KMS-11 (cell line): Measurements from ENCODE around the gene CNGB1.

Experiments used
- H2AFZ ChIP-seq: fragments of 200-600 bp; sonication (generic); 2 replicates; pipeline ENCODE4 v1.6.1; 2016; ENCODE audit warnings: antibody characterized with exemption, mixed run types, low read depth
- H3K27ac ChIP-seq: fragments of 200-600 bp; sonication (generic); 2 replicates; pipeline ENCODE4 v1.6.1; 2016; ENCODE audit warnings: mild to moderate bottlenecking, mixed run types
- H3K27me3 ChIP-seq: fragments of 200-600 bp; sonication (generic); 2 replicates; pipeline ENCODE4 v1.6.1; 2017; ENCODE audit warnings: mild to moderate bottlenecking, low read depth, mixed run types, moderate library complexity; ENCODE audit not compliant: insufficient read depth
- H3K36me3 ChIP-seq: fragments of 200-600 bp; sonication (generic); 2 replicates; pipeline ENCODE4 v1.6.1; 2017; ENCODE audit warnings: mild to moderate bottlenecking, mixed run types; ENCODE audit not compliant: insufficient read depth
- H3K4me1 ChIP-seq: fragments of 200-600 bp; sonication (generic); 2 replicates; pipeline ENCODE4 v1.6.1; 2016; ENCODE audit warnings: mild to moderate bottlenecking, low read depth, mixed run types; ENCODE audit not compliant: poor library complexity, severe bottlenecking
- H3K4me2 ChIP-seq: fragments of 200-600 bp; sonication (generic); 2 replicates; pipeline ENCODE4 v1.7.0; 2016; ENCODE audit warnings: mild to moderate bottlenecking, mixed run types
- H3K4me3 ChIP-seq: fragments of 200-600 bp; sonication (generic); IDR thresholded peaks from 2 replicates; pipeline ENCODE4 v1.6.1; 2017; ENCODE audit warnings: low read depth, low read length, mixed read lengths; ENCODE audit not compliant: insufficient read depth
- H3K79me2 ChIP-seq: fragments of 200-600 bp; sonication (generic); 2 replicates; pipeline ENCODE4 v1.6.1; 2016; ENCODE audit warnings: low read depth, mixed run types; ENCODE audit not compliant: insufficient read depth
- H3K9ac ChIP-seq: fragments of 200-600 bp; sonication (generic); 2 replicates; pipeline ENCODE4 v1.6.1; 2016; ENCODE audit warnings: mild to moderate bottlenecking, mixed run types
- H4K20me1 ChIP-seq: fragments of 200-600 bp; sonication (generic); 2 replicates; pipeline ENCODE4 v1.6.1; 2016; ENCODE audit warnings: mild to moderate bottlenecking, mixed run types; ENCODE audit not compliant: insufficient read depth
- TF ChIP-seq, protein P1 (sequence below): fragments of 200-600 bp; sonication (generic); conservative IDR thresholded peaks from 2 replicates; pipeline ENCODE4 v1.6.1; 2017; ENCODE audit warnings: low read depth, mild to moderate bottlenecking, antibody characterized with exemption, low read length, moderate library complexity, mixed read lengths

Gene CNGB1

DNA sequence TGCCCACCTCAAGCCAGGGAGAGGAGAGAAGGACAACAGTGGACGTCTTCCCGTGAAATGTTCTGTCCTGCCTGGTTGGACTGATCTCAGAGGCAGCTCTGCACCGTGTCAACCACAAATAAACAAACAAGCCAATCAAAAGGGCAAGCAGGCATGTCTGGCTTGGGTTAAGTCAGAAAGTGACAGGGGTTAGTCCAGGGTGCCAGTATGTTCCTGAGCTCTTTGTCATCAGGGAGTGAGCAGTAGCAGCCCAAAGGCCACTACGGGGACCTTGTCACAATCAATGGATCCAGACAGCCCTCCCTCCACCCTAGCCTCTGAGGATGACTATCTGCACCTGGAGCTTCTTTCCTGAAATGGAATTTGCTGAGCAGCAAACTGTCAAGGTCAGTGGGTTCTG lies 35.0 kb downstream of the CNGB1 start:
- H3K27me3 ChIP-seq = no peaks in the 10 kb centered on the region
- H3K4me2 ChIP-seq = no peak overlapping the region
- no peaks in the 10 kb centered on the region for H3K79me2 ChIP-seq
- H3K27ac ChIP-seq = no peak overlapping the region
- no peak overlapping the region for H3K4me3 ChIP-seq
- no peak overlapping the region for H2AFZ ChIP-seq
- TF ChIP-seq, protein P1, sequence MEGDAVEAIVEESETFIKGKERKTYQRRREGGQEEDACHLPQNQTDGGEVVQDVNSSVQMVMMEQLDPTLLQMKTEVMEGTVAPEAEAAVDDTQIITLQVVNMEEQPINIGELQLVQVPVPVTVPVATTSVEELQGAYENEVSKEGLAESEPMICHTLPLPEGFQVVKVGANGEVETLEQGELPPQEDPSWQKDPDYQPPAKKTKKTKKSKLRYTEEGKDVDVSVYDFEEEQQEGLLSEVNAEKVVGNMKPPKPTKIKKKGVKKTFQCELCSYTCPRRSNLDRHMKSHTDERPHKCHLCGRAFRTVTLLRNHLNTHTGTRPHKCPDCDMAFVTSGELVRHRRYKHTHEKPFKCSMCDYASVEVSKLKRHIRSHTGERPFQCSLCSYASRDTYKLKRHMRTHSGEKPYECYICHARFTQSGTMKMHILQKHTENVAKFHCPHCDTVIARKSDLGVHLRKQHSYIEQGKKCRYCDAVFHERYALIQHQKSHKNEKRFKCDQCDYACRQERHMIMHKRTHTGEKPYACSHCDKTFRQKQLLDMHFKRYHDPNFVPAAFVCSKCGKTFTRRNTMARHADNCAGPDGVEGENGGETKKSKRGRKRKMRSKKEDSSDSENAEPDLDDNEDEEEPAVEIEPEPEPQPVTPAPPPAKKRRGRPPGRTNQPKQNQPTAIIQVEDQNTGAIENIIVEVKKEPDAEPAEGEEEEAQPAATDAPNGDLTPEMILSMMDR = no peak
- peaks cover 14% of the 10 kb centered on the region for H3K4me1 ChIP-seq
- H3K36me3 ChIP-seq = no peaks in the 10 kb centered on the region
- H3K9ac ChIP-seq = no peak overlapping the region
- H4K20me1 ChIP-seq = no peaks in the 10 kb centered on the region

DNA sequence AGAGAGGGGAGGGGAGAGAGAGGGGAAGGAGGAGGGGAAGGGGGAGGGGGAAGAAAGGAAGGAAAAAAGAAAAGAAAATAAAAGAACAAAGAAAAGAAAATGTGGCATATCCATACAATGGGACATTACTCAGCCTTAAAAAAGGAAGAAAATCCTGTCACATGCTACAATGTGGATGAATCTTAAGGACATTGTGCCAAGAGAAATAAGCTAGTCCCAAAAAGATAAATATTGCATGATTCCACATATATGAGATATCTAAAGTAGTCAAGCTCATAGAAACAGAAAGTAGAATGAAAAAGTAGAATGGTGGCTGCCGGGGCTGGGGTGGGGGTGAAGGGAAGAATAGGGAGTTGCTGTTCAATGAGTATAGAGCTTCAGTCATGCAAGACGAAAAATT lies 40.4 kb downstream of the CNGB1 start:
- no peak overlapping the region for H2AFZ ChIP-seq
- no peaks in the 10 kb centered on the region for H4K20me1 ChIP-seq
- H3K79me2 ChIP-seq = no peaks in the 10 kb centered on the region
- no peaks in the 10 kb centered on the region for H3K36me3 ChIP-seq
- H3K4me3 ChIP-seq = no peak overlapping the region
- peaks cover 32% of the 10 kb centered on the region for H3K4me1 ChIP-seq
- no peak overlapping the region for H3K27ac ChIP-seq
- TF ChIP-seq, protein P1 = no peak
- no peak overlapping the region for H3K4me2 ChIP-seq
- no peak overlapping the region for H3K9ac ChIP-seq
- H3K27me3 ChIP-seq = no peaks in the 10 kb centered on the region

DNA sequence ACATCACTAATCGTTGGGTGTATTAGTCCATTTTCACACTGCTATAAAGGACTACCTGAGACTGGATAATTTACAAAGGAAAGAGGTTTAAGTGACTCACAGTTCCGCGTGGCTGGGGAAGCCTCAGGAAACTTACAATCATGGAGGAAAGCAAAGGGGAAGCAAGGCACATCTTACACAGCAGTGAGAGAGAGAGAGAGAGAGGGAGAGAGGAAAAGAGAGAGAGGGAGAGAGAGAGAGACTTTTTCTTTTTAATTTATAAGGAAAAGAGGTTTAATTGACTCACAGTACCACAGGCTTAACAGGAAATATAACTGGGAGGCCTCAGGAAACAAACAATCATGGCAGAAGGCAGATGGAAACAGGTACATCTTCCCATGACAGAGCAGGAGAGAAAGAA lies 41.7 kb downstream of the CNGB1 start:
- no peak overlapping the region for H2AFZ ChIP-seq
- TF ChIP-seq, protein P1 = no peak
- peaks cover 44% of the 10 kb centered on the region for H3K4me1 ChIP-seq
- H3K27me3 ChIP-seq = no peaks in the 10 kb centered on the region
- no peaks in the 10 kb centered on the region for H3K79me2 ChIP-seq
- H4K20me1 ChIP-seq = no peaks in the 10 kb centered on the region
- no peak overlapping the region for H3K4me2 ChIP-seq
- H3K27ac ChIP-seq = no peak overlapping the region
- no peak overlapping the region for H3K4me3 ChIP-seq
- H3K9ac ChIP-seq = no peak overlapping the region
- no peaks in the 10 kb centered on the region for H3K36me3 ChIP-seq

GRCh38 chr16:57926041-57926440 lies 44.9 kb downstream of the CNGB1 start:
- peak overlapping the region; percentile 49; the same call in 1 of the 2 replicates for H2AFZ ChIP-seq
- H4K20me1 ChIP-seq = no peaks in the 10 kb centered on the region
- peak overlapping the region; percentile 76; the same call in 1 of the 2 replicates for H3K4me2 ChIP-seq
- peaks cover 61% of the 10 kb centered on the region for H3K4me1 ChIP-seq
- no peak overlapping the region for H3K4me3 ChIP-seq
- TF ChIP-seq, protein P1 = no peak
- no peaks in the 10 kb centered on the region for H3K79me2 ChIP-seq
- peak overlapping the region; percentile 77 for H3K27ac ChIP-seq
- no peaks in the 10 kb centered on the region for H3K27me3 ChIP-seq
- H3K36me3 ChIP-seq = no peaks in the 10 kb centered on the region
- peak overlapping the region; percentile 23; the same call in 1 of the 2 replicates for H3K9ac ChIP-seq
